Parathyroid adenoma (tissue), 2 donors: Measurements from ENCODE around the gene MED27.

Source experiments
- H2AFZ ChIP-seq: fragments of 300-600 bp; sonication (generic); one replicate; pipeline ENCODE4 v1.7.0; 2017; ENCODE audit warnings: antibody characterized with exemption, mild to moderate bottlenecking
- H3K27ac ChIP-seq: fragments of 300-600 bp; sonication (generic); one replicate; pipeline ENCODE4 v1.7.0; 2017
- H3K27me3 ChIP-seq: fragments of 300-600 bp; sonication (generic); one replicate; pipeline ENCODE4 v1.7.0; 2017; ENCODE audit warnings: low read length; ENCODE audit not compliant: control insufficient read depth, insufficient read depth
- H3K36me3 ChIP-seq: fragments of 300-600 bp; sonication (generic); one replicate; pipeline ENCODE4 v1.7.0; 2017; ENCODE audit warnings: low read length; ENCODE audit not compliant: control insufficient read depth, insufficient read depth
- H3K4me1 ChIP-seq: fragments of 300-600 bp; sonication (generic); one replicate; pipeline ENCODE4 v1.7.0; 2017; ENCODE audit warnings: control low read depth
- H3K4me2 ChIP-seq: fragments of 300-600 bp; sonication (generic); one replicate; pipeline ENCODE4 v1.7.0; 2017; ENCODE audit warnings: low read length
- H3K4me3 ChIP-seq: fragments of 300-600 bp; sonication (generic); one replicate; pipeline ENCODE4 v1.7.0; 2017; ENCODE audit warnings: low read depth, low read length
- H3K79me2 ChIP-seq: fragments of 300-600 bp; sonication (generic); one replicate; pipeline ENCODE4 v1.7.0; 2017; ENCODE audit warnings: control low read depth
- H3K9ac ChIP-seq: fragments of 300-600 bp; sonication (generic); one replicate; pipeline ENCODE4 v1.7.0; 2017; ENCODE audit warnings: mild to moderate bottlenecking
- H3K9me3 ChIP-seq: fragments of 300-600 bp; sonication (generic); one replicate; pipeline ENCODE4 v1.7.0; 2017; ENCODE audit warnings: low read length; ENCODE audit not compliant: control insufficient read depth
- TF ChIP-seq, protein P1 (sequence below): fragments of 300-600 bp; sonication (generic); IDR thresholded peaks from one replicate; pipeline ENCODE4 v1.7.0; 2017; ENCODE audit warnings: antibody characterized with exemption, mild to moderate bottlenecking
- donor health status: primary hyperparathyroidism.

MED27 gene

DNA sequence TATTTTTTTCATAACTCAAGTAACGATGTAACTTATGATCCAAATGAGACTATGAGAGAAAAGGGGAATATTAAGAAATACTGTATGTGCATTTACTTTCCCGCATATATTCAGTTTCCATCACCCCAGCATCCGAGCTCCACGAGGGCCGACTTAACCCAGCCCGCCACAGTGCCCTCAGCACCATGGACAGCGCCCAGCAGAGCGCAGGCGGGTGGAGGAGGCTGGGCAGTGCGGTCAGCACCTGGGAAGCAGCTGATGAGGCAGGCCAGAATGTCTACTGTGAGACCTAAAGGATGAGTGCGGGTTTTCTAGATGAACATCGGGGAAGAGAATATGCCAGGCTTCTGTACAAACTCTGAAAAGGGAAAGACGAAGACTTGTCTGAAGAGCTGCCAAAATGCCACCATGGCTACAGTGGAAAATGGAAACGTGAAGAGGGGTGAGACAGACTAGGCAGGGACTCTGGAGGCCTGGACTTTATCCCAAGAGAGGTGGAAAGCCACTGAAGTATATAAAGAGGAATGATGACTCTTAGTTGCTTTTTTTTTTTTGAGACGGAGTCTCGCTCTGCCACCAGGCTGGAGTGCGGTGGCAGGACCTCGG is 34.5 kb upstream of the MED27 start:
- TF ChIP-seq, protein P1, sequence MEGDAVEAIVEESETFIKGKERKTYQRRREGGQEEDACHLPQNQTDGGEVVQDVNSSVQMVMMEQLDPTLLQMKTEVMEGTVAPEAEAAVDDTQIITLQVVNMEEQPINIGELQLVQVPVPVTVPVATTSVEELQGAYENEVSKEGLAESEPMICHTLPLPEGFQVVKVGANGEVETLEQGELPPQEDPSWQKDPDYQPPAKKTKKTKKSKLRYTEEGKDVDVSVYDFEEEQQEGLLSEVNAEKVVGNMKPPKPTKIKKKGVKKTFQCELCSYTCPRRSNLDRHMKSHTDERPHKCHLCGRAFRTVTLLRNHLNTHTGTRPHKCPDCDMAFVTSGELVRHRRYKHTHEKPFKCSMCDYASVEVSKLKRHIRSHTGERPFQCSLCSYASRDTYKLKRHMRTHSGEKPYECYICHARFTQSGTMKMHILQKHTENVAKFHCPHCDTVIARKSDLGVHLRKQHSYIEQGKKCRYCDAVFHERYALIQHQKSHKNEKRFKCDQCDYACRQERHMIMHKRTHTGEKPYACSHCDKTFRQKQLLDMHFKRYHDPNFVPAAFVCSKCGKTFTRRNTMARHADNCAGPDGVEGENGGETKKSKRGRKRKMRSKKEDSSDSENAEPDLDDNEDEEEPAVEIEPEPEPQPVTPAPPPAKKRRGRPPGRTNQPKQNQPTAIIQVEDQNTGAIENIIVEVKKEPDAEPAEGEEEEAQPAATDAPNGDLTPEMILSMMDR: no peak
- Histone ChIP-seq H3K9me3 (no peaks in the 10 kb centered on the region), H3K27ac (no peak overlapping the region), H3K4me2 (no peak overlapping the region), H3K27me3 (no peaks in the 10 kb centered on the region), H3K4me1 (no peaks in the 10 kb centered on the region), H3K79me2 (no peaks in the 10 kb centered on the region), H3K36me3 (no peaks in the 10 kb centered on the region), H3K4me3 (no peak overlapping the region), H2AFZ (no peak overlapping the region), H3K9ac (no peak overlapping the region)

DNA sequence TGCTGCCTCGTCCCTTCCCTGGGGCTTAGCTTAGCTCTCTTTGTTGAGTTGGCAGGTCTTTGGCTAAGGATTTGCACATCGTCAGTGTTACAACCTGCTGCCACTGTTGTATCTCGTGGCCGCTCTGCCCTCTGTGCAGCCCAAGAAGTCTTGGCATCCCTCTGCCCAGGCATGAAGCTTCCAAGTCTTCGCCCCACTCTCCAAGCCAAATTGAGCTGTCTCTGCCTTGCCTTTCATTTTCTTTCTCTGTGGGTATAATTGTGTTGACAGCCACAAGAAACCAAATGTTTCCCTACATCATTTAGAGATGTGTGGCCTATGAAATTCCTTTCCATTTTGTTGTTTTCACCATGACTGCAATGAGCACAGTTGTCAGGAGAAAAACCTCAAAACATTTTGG is 29.6 kb upstream of the MED27 start:
- Histone ChIP-seq H3K4me2 (no peak overlapping the region), H3K36me3 (no peaks in the 10 kb centered on the region), H2AFZ (no peak overlapping the region), H3K4me1 (no peaks in the 10 kb centered on the region), H3K79me2 (no peaks in the 10 kb centered on the region), H3K4me3 (no peak overlapping the region), H3K9me3 (no peaks in the 10 kb centered on the region), H3K27ac (no peak overlapping the region), H3K9ac (no peak overlapping the region), H3K27me3 (no peaks in the 10 kb centered on the region)
- TF ChIP-seq, protein P1: no peak

DNA sequence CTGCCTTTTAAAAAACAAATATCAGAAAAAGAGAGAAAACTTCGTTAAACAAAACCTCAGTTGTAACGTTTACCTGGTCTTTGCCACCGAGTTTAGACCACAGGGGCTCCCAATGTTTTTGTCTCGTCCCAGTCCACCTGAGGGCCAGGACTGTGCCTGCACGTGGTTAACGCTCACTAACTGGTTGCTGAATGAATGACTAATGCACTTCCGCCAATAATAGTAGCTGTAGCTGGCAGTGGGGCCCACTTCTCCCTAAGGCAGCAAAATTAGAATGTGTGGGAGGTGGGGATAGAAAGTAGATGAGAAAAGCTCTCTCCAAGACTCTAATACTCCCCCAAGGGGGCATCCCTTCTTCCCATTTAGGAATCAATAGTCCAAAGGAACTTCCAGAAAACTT is 29.1 kb upstream of the MED27 start:
- Histone ChIP-seq H3K4me2 (no peak overlapping the region), H3K9ac (no peak overlapping the region), H2AFZ (no peak overlapping the region), H3K36me3 (no peaks in the 10 kb centered on the region), H3K4me3 (no peak overlapping the region), H3K27ac (no peak overlapping the region), H3K27me3 (no peaks in the 10 kb centered on the region), H3K79me2 (no peaks in the 10 kb centered on the region), H3K4me1 (no peaks in the 10 kb centered on the region), H3K9me3 (no peaks in the 10 kb centered on the region)
- TF ChIP-seq, protein P1: no peak

DNA sequence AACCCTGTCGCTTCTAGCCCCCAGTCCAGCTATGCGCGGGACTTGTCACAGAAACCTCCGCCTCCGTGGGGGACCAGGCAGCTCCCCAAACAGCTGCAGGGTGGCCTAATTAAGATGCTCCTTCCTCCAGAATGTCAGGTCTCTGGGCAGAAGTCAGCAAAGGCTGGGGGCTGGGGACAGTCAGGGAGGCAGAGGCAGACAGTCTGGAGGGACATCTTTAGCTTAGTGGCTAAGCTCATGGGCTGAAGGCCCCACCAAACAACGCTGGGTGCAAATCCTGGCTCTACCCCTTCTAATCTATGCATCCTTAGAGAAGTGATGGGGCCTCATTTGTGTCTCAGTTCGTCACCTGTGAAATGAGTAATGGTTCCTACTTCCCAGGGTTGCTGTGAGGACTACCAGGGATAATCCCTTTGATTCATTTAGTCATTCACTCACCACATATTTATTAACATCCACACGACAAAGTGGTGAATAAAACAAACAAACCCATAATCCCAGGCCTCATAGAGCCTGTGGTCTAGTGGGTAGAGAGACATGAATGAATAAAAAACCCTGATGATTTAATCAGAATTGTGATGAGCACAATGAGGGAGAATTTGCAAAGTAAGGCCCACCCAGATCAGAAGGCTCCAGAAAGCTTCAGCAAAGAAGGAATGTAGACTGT is 20.2 kb upstream of the MED27 start:
- no peak overlapping the region for H3K27ac ChIP-seq

More for the DNA sequence above, 20.2 kb upstream of the MED27 start:
- Histone ChIP-seq H3K79me2 (no peaks in the 10 kb centered on the region), H3K27me3 (no peaks in the 10 kb centered on the region), H3K4me2 (no peak overlapping the region), H3K4me1 (no peaks in the 10 kb centered on the region), H3K36me3 (no peaks in the 10 kb centered on the region), H3K9me3 (no peaks in the 10 kb centered on the region), H2AFZ (no peak overlapping the region), H3K9ac (no peak overlapping the region), H3K4me3 (no peak overlapping the region)
- TF ChIP-seq, protein P1: no peak
